OCI-LY7 (cell line): ENCODE data around the gene TRIM59. TPM values are rescaled to one million over a fixed set of nuclear protein-coding genes. Genes with fewer than 3 reads are reported as not detected.

Source experiments
- BruUV-seq: library from RNA; stranded (reverse); fragments of 400-500 nt; replicated peaks from 2 replicates; lab custom pipeline; 2021; lab: Mats Ljungman, UMichigan
- CTCF ChIA-PET: fragments of 300-600 bp; sonication (Branson Sonifier 250); formaldehyde crosslinking; loops from one replicate; lab custom pipeline; 2022; ENCODE audit warnings: antibody characterized with exemption; ENCODE audit not compliant: unreplicated experiment; lab: Charles Lee
- POLR2A ChIA-PET: fragments of 300-600 bp; sonication (Branson Sonifier 250); formaldehyde crosslinking; loops from one replicate; lab custom pipeline; 2022; ENCODE audit warnings: antibody characterized with exemption; lab: Charles Lee
- DNase-seq: peaks from one replicate; pipeline ENCODE4 v3.0.0-alpha.2; 2015; ENCODE audit warnings: low spot score
- H2AFZ ChIP-seq: fragments of 200-600 bp; sonication (generic), shearing (Covaris generic); 2 replicates; pipeline ENCODE4 v1.6.1; 2014; ENCODE audit warnings: mild to moderate bottlenecking, antibody characterized with exemption, low read length, moderate library complexity
- H3K27ac ChIP-seq: fragments of 200-600 bp; sonication (generic); 2 replicates; pipeline ENCODE4 v1.5.1; 2014; ENCODE audit warnings: mixed run types, low read depth, mild to moderate bottlenecking, moderate library complexity, low read length, inconsistent platforms; ENCODE audit not compliant: poor library complexity, severe bottlenecking
- H3K36me3 ChIP-seq: fragments of 200-600 bp; sonication (generic); 2 replicates; pipeline ENCODE4 v1.6.1; 2014; ENCODE audit warnings: mild to moderate bottlenecking, antibody characterized with exemption, low read length, moderate library complexity, mixed read lengths; ENCODE audit not compliant: insufficient read depth
- H3K4me1 ChIP-seq: fragments of 200-600 bp; sonication (generic); 2 replicates; pipeline ENCODE4 v1.5.1; 2014; ENCODE audit warnings: mild to moderate bottlenecking, low read length; ENCODE audit not compliant: insufficient read depth, poor library complexity, severe bottlenecking
- H3K4me2 ChIP-seq: fragments of 200-600 bp; sonication (generic); 2 replicates; pipeline ENCODE4 v1.6.1; 2014; ENCODE audit warnings: mild to moderate bottlenecking, low read length
- H3K4me3 ChIP-seq: fragments of 200-600 bp; sonication (generic); 2 replicates; pipeline ENCODE4 v1.5.1; 2014; ENCODE audit warnings: mild to moderate bottlenecking, low read depth, low read length; ENCODE audit not compliant: poor library complexity, severe bottlenecking
- H3K79me2 ChIP-seq: fragments of 200-600 bp; sonication (generic); 2 replicates; pipeline ENCODE4 v1.6.1; 2016; ENCODE audit warnings: low read depth, mild to moderate bottlenecking, low read length, moderate library complexity, mixed read lengths; ENCODE audit not compliant: insufficient read depth
- H3K9me2 ChIP-seq: fragments of 200-600 bp; sonication (generic); 2 replicates; pipeline ENCODE4 v1.6.1; 2016; ENCODE audit warnings: mild to moderate bottlenecking, low read length, mixed read lengths; ENCODE audit not compliant: insufficient read depth
- H3K9me3 ChIP-seq: fragments of 200-600 bp; sonication (generic); 2 replicates; pipeline ENCODE4 v1.6.1; 2014; ENCODE audit warnings: mild to moderate bottlenecking, mixed run types, low read length, mixed read lengths
- H4K20me1 ChIP-seq: fragments of 200-600 bp; sonication (generic); 2 replicates; pipeline ENCODE4 v1.6.1; 2014; ENCODE audit warnings: mild to moderate bottlenecking, antibody characterized with exemption, low read length, moderate library complexity, mixed read lengths; ENCODE audit not compliant: insufficient read depth
- EZH2phosphoT487 ChIP-seq: fragments of 200-600 bp; sonication (generic); IDR thresholded peaks from 2 replicates; pipeline ENCODE4 v1.6.1; 2018; ENCODE audit warnings: low read depth, borderline replicate concordance, mild to moderate bottlenecking, mixed run types, antibody characterized with exemption, low read length, moderate library complexity, mixed read lengths
- intact Hi-C: fragments of 100-400 bp; cut with micrococcal nuclease; formaldehyde crosslinking; loops from one replicate; pipeline ENCODE4 v1.10.0; 2022; ENCODE audit not compliant: unreplicated experiment
- total RNA-seq, 2 experiments: library from RNA; depleted of rRNA in 1 of 2; stranded (reverse); fragments of >200 nt in 1 of 2; shearing (Covaris generic) in 1 of 2; gene quantifications; 2 replicates each; pipeline ENCODE4 v1.2.3, GENCODE V29; 2014 to 2022
- TF ChIP-seq, protein P1 (sequence below): fragments of 200-600 bp; sonication (generic); conservative IDR thresholded peaks from 2 replicates; pipeline ENCODE4 v1.5.1; 2014; ENCODE audit warnings: mild to moderate bottlenecking, antibody characterized with exemption, low read length, moderate library complexity, mixed read lengths

The TRIM59 gene
- total RNA-seq, 2 experiments from 2014 or later, result 28.7 to 46.9 TPM

DNA sequence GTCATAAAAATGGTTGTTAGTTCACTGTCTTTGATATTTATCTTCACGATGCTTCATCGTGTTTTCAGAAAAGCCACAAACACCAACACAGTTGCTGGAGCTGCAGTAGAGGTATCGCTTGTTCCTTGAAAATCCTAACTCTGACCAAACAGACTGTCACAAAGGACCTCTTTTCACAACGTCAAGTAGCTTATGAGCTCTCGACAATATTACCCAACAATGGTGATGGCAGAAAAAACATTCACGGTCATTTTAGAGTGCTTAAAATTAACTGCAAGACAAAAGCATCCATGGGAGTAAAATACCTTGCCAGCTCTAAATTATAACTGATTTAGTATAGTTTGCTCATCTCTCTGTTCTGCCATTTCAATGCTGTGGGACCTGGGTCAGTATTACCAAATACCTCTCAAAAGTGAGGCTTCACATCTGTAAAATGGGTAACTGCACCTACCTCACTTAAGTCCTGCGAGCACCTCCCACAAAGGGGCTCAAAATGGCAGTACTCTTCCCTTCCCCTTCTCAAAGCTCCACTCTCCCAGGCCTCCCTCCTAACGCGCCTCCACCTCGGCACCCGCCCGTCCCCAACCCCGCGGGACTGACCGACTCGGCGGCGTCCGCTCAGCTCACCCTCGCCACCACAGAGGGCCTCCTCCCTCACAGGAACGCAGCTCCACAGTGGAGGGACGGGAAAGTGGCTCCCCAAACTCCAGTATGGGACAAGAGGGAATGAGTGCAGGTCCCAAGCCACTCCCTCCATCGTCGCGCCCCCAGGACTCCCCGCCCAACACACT lies 546 bp downstream of the TRIM59 start:
- Histone ChIP-seq H3K4me2 (peak overlapping the region; percentile 71), H2AFZ (peak overlapping the region; percentile 66), H3K9me3 (peaks cover 12% of the 10 kb centered on the region; the same call in 1 of the 2 replicates), H4K20me1 (no peaks in the 10 kb centered on the region), H3K79me2 (peaks cover 52% of the 10 kb centered on the region), H3K27ac (peak overlapping the region; percentile 88), H3K36me3 (peaks cover 41% of the 10 kb centered on the region), H3K9me2 (no peaks in the 10 kb centered on the region), H3K4me1 (peaks cover 27% of the 10 kb centered on the region), H3K4me3 (peak overlapping the region; percentile 86)
- ChIA-PET POLR2A (interaction anchor here (0.5 to 2.4 kb wide), 22 partner anchors 10 to 377 kb away, joined by 3 to 14 read pairs (median 4); partner anchors contain the start of gene IFT80), CTCF (no interaction called here)
- DNase-seq, result peak; percentile 70
- intact Hi-C loops, result loop anchor here (1.0 to 10.0 kb wide), 4 partner anchors 50 to 776 kb away; partner anchors contain the start of genes IFT80, KPNA4, NMD3 and PPM1L
- no peak for TF ChIP-seq EZH2phosphoT487
- TF ChIP-seq, protein P1, sequence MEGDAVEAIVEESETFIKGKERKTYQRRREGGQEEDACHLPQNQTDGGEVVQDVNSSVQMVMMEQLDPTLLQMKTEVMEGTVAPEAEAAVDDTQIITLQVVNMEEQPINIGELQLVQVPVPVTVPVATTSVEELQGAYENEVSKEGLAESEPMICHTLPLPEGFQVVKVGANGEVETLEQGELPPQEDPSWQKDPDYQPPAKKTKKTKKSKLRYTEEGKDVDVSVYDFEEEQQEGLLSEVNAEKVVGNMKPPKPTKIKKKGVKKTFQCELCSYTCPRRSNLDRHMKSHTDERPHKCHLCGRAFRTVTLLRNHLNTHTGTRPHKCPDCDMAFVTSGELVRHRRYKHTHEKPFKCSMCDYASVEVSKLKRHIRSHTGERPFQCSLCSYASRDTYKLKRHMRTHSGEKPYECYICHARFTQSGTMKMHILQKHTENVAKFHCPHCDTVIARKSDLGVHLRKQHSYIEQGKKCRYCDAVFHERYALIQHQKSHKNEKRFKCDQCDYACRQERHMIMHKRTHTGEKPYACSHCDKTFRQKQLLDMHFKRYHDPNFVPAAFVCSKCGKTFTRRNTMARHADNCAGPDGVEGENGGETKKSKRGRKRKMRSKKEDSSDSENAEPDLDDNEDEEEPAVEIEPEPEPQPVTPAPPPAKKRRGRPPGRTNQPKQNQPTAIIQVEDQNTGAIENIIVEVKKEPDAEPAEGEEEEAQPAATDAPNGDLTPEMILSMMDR, result no peak
- TSS peak; percentile 63 for BruUV-seq

GRCh38 chr3:160447544-160447943 lies 2.0 kb downstream of the TRIM59 start:
- intact Hi-C loops, result loop anchor here (10.0 kb wide), 1 partner anchor 777 kb away; the partner anchor contains the start of gene NMD3
- no TSS peak for BruUV-seq
- peaks cover 56% of the 10 kb centered on the region for H3K36me3 ChIP-seq
- H3K79me2 ChIP-seq, result peaks cover 67% of the 10 kb centered on the region
- CTCF ChIA-PET, result no interaction called here
- peaks cover 21% of the 10 kb centered on the region; the same call in 1 of the 2 replicates for H3K9me3 ChIP-seq
- H3K4me1 ChIP-seq, result peaks cover 27% of the 10 kb centered on the region
- TF ChIP-seq, protein P1, result no peak
- TF ChIP-seq EZH2phosphoT487, result no peak
- H3K9me2 ChIP-seq, result no peaks in the 10 kb centered on the region
- H3K4me3 ChIP-seq, result peak overlapping the region; percentile 86
- DNase-seq, result no peak
- peak overlapping the region; percentile 71 for H3K4me2 ChIP-seq
- H2AFZ ChIP-seq, result no peak overlapping the region
- no peaks in the 10 kb centered on the region for H4K20me1 ChIP-seq
- no peak overlapping the region for H3K27ac ChIP-seq
- POLR2A ChIA-PET, result interaction anchor here (0.7 to 3.6 kb wide), 4 partner anchors 11 to 307 kb away, joined by 3 to 22 read pairs (median 4); no protein-coding TSS in a partner anchor
